Lower leg skin (tissue), 3 donors: ENCODE data around the gene PODXL2.

Experiments
- POLR2A ChIP-seq, 2 donors: fragments of 450-650 bp; IDR thresholded peaks; one replicate each; pipeline ENCODE4 v1.6.1; 2016 to 2017; ENCODE audit warnings: antibody characterized with exemption in 2 of 2, mild to moderate bottlenecking in 1 of 2, moderate library complexity in 1 of 2
- TF ChIP-seq, protein P1 (sequence below), 3 donors: fragments of 450-650 bp; IDR thresholded peaks; one replicate each; pipeline ENCODE4 v1.5.1; 2016; ENCODE audit warnings: antibody characterized with exemption in 3 of 3, mild to moderate bottlenecking in 3 of 3, moderate library complexity in 2 of 3

DNA sequence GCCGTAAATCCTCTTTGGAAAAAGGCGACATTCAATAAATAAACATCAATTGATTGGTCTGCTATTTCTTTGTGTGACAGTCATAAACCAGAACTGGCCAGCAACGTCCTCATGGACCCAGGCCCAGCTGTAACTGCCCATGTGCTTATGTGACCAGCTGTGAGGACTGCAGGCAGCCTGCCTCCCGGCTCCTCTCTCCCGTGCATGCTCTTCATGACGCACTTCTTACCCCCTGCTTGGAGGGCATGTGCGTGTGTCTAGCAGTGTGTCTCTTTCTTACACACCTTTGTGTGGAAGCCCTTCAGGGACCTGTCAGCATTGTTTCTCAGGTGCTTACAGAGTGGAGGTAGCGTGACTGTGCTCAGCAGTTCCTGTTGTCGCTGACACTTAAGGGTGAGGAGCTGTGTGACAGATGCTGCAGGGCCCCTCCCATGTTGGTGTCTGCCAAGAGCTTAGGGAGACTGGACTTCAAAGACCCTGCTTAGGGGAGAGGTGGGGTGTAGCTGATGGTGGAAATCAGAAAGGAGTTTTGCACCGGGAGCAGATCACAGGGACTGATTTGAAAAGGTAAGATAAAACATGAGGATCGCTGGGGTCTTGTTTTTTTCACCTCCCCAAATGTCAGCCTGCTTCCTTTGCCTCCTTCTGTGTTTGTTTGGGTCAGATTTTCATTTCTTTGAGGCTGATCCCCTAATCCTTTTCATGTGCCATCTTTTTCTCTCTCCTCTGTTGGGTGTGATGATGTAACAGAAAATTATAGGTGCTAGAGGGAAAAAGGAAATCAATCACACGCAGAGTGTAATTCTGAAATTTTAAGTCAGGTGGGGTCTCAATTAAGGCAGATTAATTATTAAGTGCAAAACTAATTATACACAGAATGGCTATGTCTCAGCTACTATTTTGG lies 2.1 kb downstream of the PODXL2 start:
- TF ChIP-seq, protein P1, sequence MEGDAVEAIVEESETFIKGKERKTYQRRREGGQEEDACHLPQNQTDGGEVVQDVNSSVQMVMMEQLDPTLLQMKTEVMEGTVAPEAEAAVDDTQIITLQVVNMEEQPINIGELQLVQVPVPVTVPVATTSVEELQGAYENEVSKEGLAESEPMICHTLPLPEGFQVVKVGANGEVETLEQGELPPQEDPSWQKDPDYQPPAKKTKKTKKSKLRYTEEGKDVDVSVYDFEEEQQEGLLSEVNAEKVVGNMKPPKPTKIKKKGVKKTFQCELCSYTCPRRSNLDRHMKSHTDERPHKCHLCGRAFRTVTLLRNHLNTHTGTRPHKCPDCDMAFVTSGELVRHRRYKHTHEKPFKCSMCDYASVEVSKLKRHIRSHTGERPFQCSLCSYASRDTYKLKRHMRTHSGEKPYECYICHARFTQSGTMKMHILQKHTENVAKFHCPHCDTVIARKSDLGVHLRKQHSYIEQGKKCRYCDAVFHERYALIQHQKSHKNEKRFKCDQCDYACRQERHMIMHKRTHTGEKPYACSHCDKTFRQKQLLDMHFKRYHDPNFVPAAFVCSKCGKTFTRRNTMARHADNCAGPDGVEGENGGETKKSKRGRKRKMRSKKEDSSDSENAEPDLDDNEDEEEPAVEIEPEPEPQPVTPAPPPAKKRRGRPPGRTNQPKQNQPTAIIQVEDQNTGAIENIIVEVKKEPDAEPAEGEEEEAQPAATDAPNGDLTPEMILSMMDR (IDR thresholded peaks at IDR 0.05), result no peak
- TF ChIP-seq POLR2A (IDR thresholded peaks at IDR 0.05), result no peak
